ENCODE results near the gene CD247. TPM values are rescaled to one million over a fixed set of nuclear protein-coding genes. Genes with fewer than 3 reads are reported as not detected.

The CD247 gene
- total and polyA plus RNA-seq, 2 of the 13 experiments (the other 11 are each of a cell fraction or from before 2014, with no cell fraction given), result 0.20 TPM; not detected in 1

DNA sequence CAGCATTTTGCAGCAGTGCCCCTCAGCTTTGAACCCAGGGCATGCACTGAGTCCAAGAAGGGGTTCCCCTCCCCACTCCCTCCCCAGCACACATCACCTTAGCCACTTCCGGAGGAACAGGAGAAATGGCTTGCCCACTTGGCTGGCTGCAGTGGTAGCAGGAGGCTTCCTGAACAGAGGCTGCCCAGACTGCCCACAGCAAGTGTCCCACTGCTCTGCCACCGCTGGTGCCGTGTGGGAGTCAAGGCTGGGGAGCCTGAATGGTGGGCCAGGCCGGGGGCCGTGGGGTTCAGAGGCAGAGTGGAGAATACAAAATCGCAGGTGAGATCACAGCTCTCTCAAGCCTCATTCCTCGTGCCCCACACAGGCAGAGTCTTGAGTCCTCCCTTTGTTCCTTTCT, 34.5 kb downstream of the CD247 start (continued):
- TF ChIP-seq SMAD1 (CRISPR knock-in tag; IDR thresholded peaks at IDR 0.05; ENCODE audit: borderline replicate concordance, low read depth) (no peak), ZNF713 (CRISPR knock-in tag; IDR thresholded peaks at IDR 0.05) (no peak)
- TF ChIP-seq, protein P1, sequence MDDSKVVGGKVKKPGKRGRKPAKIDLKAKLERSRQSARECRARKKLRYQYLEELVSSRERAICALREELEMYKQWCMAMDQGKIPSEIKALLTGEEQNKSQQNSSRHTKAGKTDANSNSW (CRISPR knock-in tag; IDR thresholded peaks at IDR 0.05; ENCODE audit: borderline replicate concordance), result no peak

DNA sequence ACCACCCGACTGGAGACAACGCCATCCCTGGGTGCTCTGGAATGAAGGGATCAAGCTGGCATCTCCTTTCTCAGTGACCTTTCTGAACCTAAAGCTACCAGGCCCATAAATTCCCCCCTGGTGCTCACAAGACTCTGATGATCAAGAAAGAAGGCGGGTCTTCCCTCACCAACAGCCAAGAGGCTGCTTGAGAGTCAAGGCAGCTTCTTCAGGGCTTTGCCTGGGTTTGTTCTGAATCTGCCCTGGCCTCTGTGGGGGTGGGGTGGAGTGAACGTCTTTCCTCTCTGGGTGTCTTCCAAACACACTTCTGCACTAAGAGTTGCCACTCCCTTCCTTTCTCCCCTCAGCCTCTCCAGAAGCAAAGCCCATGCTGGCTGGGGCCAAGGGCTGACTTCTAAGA, 36.1 kb downstream of the CD247 start:
- Histone ChIP-seq H3K4me2 (ENCODE audit: low read depth, low read length) (no peak overlapping the region), H3K9ac (ENCODE audit: insufficient read depth, low read depth, low read length) (no peak overlapping the region), H2AFZ (ENCODE audit: low read length) (no peak overlapping the region), H3K36me3 (replicated peaks in 1 of 2; ENCODE audit: control insufficient read depth in 1 of 2, insufficient read depth in 2 of 2, low read length in 2 of 2) (no peaks in the 10 kb centered on the region), H3K4me1 (ENCODE audit: insufficient read depth, low read length) (no peaks in the 10 kb centered on the region), H3K9me3 (ENCODE audit: low read length) (no peaks in the 10 kb centered on the region), H3K4me3 (replicated peaks in 1 of 3; ENCODE audit: insufficient read depth in 1 of 3, low read depth in 2 of 3, low read length in 3 of 3) (no peak overlapping the region), H3K79me2 (ENCODE audit: insufficient read depth, low read length) (no peaks in the 10 kb centered on the region), H3K27ac (ENCODE audit: extremely low read length, insufficient read depth, low read length) (no peak overlapping the region), H3K27me3 (ENCODE audit: control insufficient read depth in 1 of 2, insufficient read depth in 2 of 2, low read length in 2 of 2) (peaks cover 3 to 41% of the 10 kb centered on the region in 2 experiments), H4K20me1 (ENCODE audit: insufficient read depth, low read length) (no peaks in the 10 kb centered on the region)
- ChIA-PET CTCF (ENCODE audit: low intra/inter-chr PET ratio, low total read pairs) (no interaction called here), POLR2A (no interaction called here)
- BruUV-seq (replicated peaks), result no TSS peak
- FAIRE-seq (no peak), ATAC-seq (no peak), DNase-seq (ENCODE audit: low spot score) (no peak)
- in situ Hi-C loops (cut with HindIII; ENCODE audit: extremely low pct_ligation_motif_present, low pct_unique_long_range_greater_than_20kb), result no loop called here
- 22% methylated on average over 4 of the region's 4 CpGs for WGBS (ENCODE audit: low lambda C conversion rate)
- intact Hi-C loops (cut with micrococcal nuclease; ENCODE audit: unreplicated experiment), result no loop called here
- TF ChIP-seq, protein P2, sequence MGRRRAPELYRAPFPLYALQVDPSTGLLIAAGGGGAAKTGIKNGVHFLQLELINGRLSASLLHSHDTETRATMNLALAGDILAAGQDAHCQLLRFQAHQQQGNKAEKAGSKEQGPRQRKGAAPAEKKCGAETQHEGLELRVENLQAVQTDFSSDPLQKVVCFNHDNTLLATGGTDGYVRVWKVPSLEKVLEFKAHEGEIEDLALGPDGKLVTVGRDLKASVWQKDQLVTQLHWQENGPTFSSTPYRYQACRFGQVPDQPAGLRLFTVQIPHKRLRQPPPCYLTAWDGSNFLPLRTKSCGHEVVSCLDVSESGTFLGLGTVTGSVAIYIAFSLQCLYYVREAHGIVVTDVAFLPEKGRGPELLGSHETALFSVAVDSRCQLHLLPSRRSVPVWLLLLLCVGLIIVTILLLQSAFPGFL (CRISPR knock-in tag; IDR thresholded peaks at IDR 0.05), result no peak
- TF ChIP-seq TOPORS (CRISPR knock-in tag; IDR thresholded peaks at IDR 0.05) (no peak), ZNF572 (CRISPR knock-in tag; IDR thresholded peaks at IDR 0.05) (no peak), ZNF30 (CRISPR knock-in tag; IDR thresholded peaks at IDR 0.05) (no peak), MTF1 (CRISPR knock-in tag; IDR thresholded peaks at IDR 0.05) (no peak)
- TF ChIP-seq, protein P3, sequence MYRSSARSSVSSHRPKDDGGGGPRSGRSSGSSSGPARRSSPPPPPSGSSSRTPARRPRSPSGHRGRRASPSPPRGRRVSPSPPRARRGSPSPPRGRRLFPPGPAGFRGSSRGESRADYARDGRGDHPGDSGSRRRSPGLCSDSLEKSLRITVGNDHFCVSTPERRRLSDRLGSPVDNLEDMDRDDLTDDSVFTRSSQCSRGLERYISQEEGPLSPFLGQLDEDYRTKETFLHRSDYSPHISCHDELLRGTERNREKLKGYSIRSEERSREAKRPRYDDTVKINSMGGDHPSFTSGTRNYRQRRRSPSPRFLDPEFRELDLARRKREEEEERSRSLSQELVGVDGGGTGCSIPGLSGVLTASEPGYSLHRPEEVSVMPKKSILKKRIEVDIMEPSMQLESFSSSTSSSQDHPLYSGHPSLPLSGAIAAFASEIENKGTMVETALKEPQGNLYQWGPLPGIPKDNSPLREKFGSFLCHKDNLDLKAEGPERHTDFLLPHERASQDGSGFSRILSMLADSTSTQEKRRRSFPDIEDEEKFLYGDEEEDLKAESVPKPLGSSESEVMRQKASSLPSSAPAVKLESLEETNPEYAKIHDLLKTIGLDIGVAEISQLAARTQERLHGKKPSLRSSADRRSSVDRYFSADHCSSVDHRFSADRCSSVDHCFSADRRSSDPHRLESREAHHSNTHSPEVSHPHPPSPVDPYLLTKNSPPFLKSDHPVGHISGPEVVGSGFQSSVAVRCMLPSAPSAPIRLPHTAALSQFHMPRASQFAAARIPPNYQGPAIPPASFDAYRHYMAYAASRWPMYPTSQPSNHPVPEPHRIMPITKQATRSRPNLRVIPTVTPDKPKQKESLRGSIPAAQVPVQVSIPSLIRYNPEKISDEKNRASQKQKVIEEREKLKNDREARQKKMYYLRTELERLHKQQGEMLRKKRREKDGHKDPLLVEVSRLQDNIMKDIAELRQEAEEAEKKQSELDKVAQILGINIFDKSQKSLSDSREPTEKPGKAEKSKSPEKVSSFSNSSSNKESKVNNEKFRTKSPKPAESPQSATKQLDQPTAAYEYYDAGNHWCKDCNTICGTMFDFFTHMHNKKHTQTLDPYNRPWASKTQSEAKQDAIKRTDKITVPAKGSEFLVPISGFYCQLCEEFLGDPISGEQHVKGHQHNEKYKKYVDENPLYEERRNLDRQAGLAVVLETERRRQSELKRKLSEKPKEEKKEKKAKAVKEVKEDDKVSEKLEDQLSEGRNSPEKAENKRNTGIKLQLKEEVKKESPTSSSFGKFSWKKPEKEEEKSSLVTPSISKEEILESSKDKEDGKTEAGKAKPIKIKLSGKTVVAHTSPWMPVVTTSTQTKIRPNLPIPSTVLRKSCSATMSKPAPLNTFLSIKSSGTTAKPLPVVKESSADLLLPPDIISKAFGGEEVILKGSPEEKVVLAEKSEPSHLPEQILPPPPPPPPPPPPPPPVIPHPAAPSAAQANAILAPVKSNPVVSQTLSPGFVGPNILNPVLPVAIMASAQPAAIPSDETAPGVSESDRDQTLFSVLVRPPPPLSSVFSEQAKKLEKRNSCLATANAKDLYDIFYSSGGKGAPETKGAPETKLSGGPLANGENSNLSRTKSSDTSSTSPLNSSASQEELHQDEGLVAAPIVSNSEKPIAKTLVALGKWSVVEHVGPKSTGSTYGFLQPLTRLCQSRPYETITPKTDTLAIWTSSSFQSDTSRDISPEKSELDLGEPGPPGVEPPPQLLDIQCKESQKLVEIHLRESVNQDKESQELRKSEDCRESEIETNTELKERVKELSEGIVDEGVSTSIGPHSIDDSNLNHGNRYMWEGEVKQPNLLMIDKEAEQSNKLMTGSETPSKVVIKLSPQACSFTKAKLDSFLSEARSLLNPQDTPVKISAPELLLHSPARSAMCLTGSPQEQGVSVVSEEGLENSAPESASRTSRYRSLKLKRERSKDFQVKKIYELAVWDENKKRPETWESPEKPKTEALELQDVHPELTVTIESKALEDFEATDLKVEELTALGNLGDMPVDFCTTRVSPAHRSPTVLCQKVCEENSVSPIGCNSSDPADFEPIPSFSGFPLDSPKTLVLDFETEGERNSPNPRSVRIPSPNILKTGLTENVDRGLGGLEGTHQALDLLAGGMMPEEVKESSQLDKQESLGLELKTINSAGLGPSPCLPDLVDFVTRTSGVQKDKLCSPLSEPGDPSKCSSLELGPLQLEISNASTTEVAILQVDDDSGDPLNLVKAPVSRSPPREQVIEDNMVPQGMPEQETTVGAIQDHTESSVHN (CRISPR knock-in tag; IDR thresholded peaks at IDR 0.05), result no peak
- TF ChIP-seq, protein P4, sequence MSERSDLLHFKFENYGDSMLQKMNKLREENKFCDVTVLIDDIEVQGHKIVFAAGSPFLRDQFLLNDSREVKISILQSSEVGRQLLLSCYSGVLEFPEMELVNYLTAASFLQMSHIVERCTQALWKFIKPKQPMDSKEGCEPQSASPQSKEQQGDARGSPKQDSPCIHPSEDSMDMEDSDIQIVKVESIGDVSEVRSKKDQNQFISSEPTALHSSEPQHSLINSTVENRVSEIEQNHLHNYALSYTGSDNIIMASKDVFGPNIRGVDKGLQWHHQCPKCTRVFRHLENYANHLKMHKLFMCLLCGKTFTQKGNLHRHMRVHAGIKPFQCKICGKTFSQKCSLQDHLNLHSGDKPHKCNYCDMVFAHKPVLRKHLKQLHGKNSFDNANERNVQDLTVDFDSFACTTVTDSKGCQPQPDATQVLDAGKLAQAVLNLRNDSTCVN (CRISPR knock-in tag; IDR thresholded peaks at IDR 0.05; ENCODE audit: borderline replicate concordance), result no peak
- TF ChIP-seq, protein P5, sequence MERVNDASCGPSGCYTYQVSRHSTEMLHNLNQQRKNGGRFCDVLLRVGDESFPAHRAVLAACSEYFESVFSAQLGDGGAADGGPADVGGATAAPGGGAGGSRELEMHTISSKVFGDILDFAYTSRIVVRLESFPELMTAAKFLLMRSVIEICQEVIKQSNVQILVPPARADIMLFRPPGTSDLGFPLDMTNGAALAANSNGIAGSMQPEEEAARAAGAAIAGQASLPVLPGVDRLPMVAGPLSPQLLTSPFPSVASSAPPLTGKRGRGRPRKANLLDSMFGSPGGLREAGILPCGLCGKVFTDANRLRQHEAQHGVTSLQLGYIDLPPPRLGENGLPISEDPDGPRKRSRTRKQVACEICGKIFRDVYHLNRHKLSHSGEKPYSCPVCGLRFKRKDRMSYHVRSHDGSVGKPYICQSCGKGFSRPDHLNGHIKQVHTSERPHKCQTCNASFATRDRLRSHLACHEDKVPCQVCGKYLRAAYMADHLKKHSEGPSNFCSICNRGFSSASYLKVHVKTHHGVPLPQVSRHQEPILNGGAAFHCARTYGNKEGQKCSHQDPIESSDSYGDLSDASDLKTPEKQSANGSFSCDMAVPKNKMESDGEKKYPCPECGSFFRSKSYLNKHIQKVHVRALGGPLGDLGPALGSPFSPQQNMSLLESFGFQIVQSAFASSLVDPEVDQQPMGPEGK (CRISPR knock-in tag; IDR thresholded peaks at IDR 0.05), result no peak
